ENCODE data around the gene DSCAM. TPM values are rescaled to one million over a fixed set of nuclear protein-coding genes. Genes with fewer than 3 reads are reported as not detected.

Gene DSCAM
- total RNA-seq, 1 donor from 2014 or later, result not detected

DNA sequence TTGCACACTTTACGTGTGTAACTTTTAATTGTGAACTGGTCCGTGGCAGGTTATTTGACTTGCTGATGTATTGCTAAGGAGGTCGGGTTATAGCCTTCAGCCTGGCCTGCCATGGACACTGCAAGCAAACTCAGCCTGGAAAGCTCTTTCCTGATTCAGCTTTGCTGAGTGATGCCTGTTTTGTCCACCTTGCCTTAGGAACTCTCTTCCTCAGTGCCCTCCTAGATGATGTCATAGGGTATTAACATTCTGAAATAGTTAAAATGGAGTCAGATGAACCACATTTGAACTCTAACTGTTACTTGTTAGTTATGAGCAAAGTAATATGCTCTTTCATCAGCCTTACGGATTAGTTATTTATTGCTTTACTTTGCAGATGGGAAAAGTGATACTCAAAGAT lies 533.7 kb downstream of the DSCAM start:
- DNase-seq (ENCODE audit: extremely low spot score, unreplicated experiment), result no peak
- Mint-ChIP-seq H3K27me3 (ENCODE audit: unreplicated experiment) (no peaks in the 10 kb centered on the region), H3K27ac (ENCODE audit: unreplicated experiment) (no peak overlapping the region), H3K36me3 (ENCODE audit: unreplicated experiment) (no peaks in the 10 kb centered on the region), H3K4me1 (ENCODE audit: unreplicated experiment) (no peaks in the 10 kb centered on the region), H3K4me3 (ENCODE audit: unreplicated experiment) (no peak overlapping the region), H3K9me3 (ENCODE audit: unreplicated experiment) (peaks cover 61% of the 10 kb centered on the region)
- TF ChIP-seq, protein P1, sequence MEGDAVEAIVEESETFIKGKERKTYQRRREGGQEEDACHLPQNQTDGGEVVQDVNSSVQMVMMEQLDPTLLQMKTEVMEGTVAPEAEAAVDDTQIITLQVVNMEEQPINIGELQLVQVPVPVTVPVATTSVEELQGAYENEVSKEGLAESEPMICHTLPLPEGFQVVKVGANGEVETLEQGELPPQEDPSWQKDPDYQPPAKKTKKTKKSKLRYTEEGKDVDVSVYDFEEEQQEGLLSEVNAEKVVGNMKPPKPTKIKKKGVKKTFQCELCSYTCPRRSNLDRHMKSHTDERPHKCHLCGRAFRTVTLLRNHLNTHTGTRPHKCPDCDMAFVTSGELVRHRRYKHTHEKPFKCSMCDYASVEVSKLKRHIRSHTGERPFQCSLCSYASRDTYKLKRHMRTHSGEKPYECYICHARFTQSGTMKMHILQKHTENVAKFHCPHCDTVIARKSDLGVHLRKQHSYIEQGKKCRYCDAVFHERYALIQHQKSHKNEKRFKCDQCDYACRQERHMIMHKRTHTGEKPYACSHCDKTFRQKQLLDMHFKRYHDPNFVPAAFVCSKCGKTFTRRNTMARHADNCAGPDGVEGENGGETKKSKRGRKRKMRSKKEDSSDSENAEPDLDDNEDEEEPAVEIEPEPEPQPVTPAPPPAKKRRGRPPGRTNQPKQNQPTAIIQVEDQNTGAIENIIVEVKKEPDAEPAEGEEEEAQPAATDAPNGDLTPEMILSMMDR (IDR thresholded peaks at IDR 0.05), result no peak

DNA sequence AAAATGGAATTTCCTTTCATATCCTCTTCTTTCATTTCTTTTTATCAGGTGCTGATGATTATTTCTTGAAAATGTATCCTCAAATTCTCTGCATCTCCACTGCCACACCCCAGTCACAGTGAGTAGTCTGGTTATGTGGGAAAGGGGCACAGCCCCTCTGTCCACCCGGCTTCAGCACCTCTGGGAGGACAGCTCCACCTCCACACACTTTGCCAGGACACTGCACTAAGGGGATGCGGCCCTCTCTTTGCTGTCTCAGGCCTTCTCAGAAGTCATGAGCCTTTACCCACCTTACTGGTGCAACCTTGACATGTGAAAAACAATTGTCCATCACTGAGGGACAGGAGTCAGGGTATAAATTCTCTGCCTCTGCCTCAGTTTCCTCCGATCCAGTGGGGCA lies 546.7 kb downstream of the DSCAM start:
- Mint-ChIP-seq H3K27ac (ENCODE audit: unreplicated experiment) (no peak overlapping the region), H3K4me1 (ENCODE audit: unreplicated experiment) (no peaks in the 10 kb centered on the region), H3K36me3 (ENCODE audit: unreplicated experiment) (no peaks in the 10 kb centered on the region), H3K27me3 (ENCODE audit: unreplicated experiment) (no peaks in the 10 kb centered on the region), H3K9me3 (ENCODE audit: unreplicated experiment) (peaks cover 57% of the 10 kb centered on the region), H3K4me3 (ENCODE audit: unreplicated experiment) (no peak overlapping the region)
- DNase-seq (ENCODE audit: extremely low spot score, unreplicated experiment), result no peak
- TF ChIP-seq, protein P1 (IDR thresholded peaks at IDR 0.05), result no peak

DNA sequence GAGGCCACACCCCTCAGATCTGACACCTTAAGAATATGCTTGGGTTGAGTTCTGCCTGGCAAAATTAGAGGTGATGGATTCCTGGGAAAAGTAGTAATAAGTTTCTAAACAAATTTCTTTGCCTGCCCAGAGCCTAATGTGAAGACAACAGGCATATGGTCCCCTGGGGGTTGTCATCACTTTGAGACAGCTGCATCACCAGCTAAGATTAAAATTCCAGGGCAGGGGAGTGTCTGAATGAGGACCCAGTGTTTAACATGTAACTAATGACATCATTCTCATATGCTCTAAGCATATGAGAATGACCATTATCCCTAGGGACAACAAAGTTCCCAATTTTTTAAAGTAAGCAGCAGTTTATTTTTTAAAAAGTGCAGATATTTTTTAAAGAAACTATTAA lies 547.5 kb downstream of the DSCAM start:
- no peak overlapping the region for H3K4me3 Mint-ChIP-seq (ENCODE audit: unreplicated experiment)

DNA sequence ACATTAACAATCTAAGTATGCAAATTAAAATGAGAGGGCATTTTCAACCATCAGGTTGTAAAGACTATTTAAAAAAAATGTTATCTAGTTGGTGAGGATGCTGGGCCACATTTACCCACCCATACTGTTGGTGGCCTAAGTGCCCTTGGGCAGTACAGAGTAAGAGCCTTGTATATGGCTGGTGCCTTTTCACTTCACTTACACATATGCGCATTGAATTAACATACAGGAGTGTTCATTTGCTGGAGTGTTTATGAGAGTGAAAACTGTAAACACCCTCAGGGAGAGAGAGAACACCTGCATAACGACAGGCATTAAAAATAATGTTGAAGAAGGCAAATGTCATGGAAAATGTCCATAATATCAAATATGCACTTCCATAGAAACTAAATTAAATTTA lies 552.6 kb downstream of the DSCAM start:
- H3K36me3 Mint-ChIP-seq (ENCODE audit: unreplicated experiment), result no peaks in the 10 kb centered on the region
- no peak overlapping the region for H3K4me3 Mint-ChIP-seq (ENCODE audit: unreplicated experiment)
- H3K27me3 Mint-ChIP-seq (ENCODE audit: unreplicated experiment), result no peaks in the 10 kb centered on the region
- H3K4me1 Mint-ChIP-seq (ENCODE audit: unreplicated experiment), result no peaks in the 10 kb centered on the region
- H3K27ac Mint-ChIP-seq (ENCODE audit: unreplicated experiment), result no peak overlapping the region
- TF ChIP-seq, protein P1 (IDR thresholded peaks at IDR 0.05), result no peak
- no peak for DNase-seq (ENCODE audit: extremely low spot score, unreplicated experiment)
- peaks cover 51% of the 10 kb centered on the region for H3K9me3 Mint-ChIP-seq (ENCODE audit: unreplicated experiment)

More for the DNA sequence above, 547.5 kb downstream of the DSCAM start:
- Mint-ChIP-seq H3K27ac (ENCODE audit: unreplicated experiment) (no peak overlapping the region), H3K27me3 (ENCODE audit: unreplicated experiment) (no peaks in the 10 kb centered on the region), H3K4me1 (ENCODE audit: unreplicated experiment) (no peaks in the 10 kb centered on the region), H3K36me3 (ENCODE audit: unreplicated experiment) (no peaks in the 10 kb centered on the region), H3K9me3 (ENCODE audit: unreplicated experiment) (peaks cover 60% of the 10 kb centered on the region)
- TF ChIP-seq, protein P1 (IDR thresholded peaks at IDR 0.05), result no peak
- no peak for DNase-seq (ENCODE audit: extremely low spot score, unreplicated experiment)

DNA sequence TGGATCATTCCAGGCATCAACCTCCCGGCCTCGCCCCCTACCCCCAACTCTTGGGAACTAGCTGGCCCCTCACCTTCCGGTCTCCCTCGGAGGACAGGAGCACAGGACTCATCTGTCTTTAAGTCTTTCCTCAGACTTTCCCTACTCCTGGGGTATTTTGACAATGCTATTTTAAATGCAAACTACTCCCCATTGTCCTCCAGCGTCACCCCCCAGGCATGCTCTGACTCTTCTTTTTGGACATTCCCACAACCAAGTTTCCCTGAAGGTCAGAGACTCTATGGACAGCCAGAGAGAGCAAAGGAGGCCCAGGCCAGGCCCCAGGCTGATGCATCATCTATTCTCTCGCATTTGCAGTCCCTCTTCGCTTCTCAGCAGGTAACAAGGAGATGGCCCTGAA lies 555.4 kb downstream of the DSCAM start:
- Mint-ChIP-seq H3K36me3 (ENCODE audit: unreplicated experiment) (no peaks in the 10 kb centered on the region), H3K4me3 (ENCODE audit: unreplicated experiment) (no peak overlapping the region)
- DNase-seq (ENCODE audit: extremely low spot score, unreplicated experiment), result no peak

More for the DNA sequence above, 555.4 kb downstream of the DSCAM start:
- TF ChIP-seq, protein P1 (IDR thresholded peaks at IDR 0.05), result no peak
- H3K4me1 Mint-ChIP-seq (ENCODE audit: unreplicated experiment), result no peaks in the 10 kb centered on the region
- H3K27ac Mint-ChIP-seq (ENCODE audit: unreplicated experiment), result no peak overlapping the region
- no peaks in the 10 kb centered on the region for H3K27me3 Mint-ChIP-seq (ENCODE audit: unreplicated experiment)
- H3K9me3 Mint-ChIP-seq (ENCODE audit: unreplicated experiment), result peaks cover 54% of the 10 kb centered on the region

Data from osteocyte (in vitro differentiated cells).